Endothelial cell (in vitro differentiated cells): ENCODE results near the gene CPTP. TPM values are rescaled to one million over a fixed set of nuclear protein-coding genes. Genes with fewer than 3 reads are reported as not detected.

ENCODE experiments used
- DNase-seq: peaks from one replicate; pipeline ENCODE4 v3.0.0; 2021; ENCODE audit warnings: low spot score
- H3K27ac Mint-ChIP-seq: one replicate; pipeline ENCODE4 v1.8.0; 2021; ENCODE audit warnings: mixed read lengths, inconsistent platforms; ENCODE audit not compliant: unreplicated experiment
- H3K27me3 Mint-ChIP-seq: one replicate; pipeline ENCODE4 v1.8.0; 2021; ENCODE audit warnings: mild to moderate bottlenecking, moderate library complexity, mixed read lengths, inconsistent platforms; ENCODE audit not compliant: unreplicated experiment
- H3K36me3 Mint-ChIP-seq: one replicate; pipeline ENCODE4 v1.8.0; 2021; ENCODE audit warnings: mild to moderate bottlenecking, low read depth, mixed read lengths, inconsistent platforms; ENCODE audit not compliant: unreplicated experiment
- H3K4me1 Mint-ChIP-seq: one replicate; pipeline ENCODE4 v1.8.0; 2021; ENCODE audit warnings: mild to moderate bottlenecking, mixed read lengths, inconsistent platforms; ENCODE audit not compliant: unreplicated experiment
- H3K4me3 Mint-ChIP-seq: one replicate; pipeline ENCODE4 v1.8.0; 2021; ENCODE audit warnings: mild to moderate bottlenecking, mixed read lengths, inconsistent platforms; ENCODE audit not compliant: unreplicated experiment
- H3K9me3 Mint-ChIP-seq: one replicate; pipeline ENCODE4 v1.8.0; 2021; ENCODE audit warnings: mixed read lengths, inconsistent platforms; ENCODE audit not compliant: unreplicated experiment
- total RNA-seq: library from RNA; stranded (reverse); fragmentation: NEBNext Ultra II Directional; extraction: Animal tissue kit (Norgen Biotek cat#: 25700); gene quantifications from one replicate; pipeline ENCODE4 v1.2.1, GENCODE V29; 2021; ENCODE audit not compliant: unreplicated experiment
- TF ChIP-seq, protein P1 (sequence below): fragments of 200-600 bp; sonication (generic); IDR thresholded peaks from one replicate; pipeline ENCODE4 v1.5.0; 2021; ENCODE audit warnings: antibody characterized with exemption; ENCODE audit not compliant: unreplicated experiment

Gene CPTP
- total RNA-seq, 1 donor from 2014 or later = 26.0 TPM

DNA sequence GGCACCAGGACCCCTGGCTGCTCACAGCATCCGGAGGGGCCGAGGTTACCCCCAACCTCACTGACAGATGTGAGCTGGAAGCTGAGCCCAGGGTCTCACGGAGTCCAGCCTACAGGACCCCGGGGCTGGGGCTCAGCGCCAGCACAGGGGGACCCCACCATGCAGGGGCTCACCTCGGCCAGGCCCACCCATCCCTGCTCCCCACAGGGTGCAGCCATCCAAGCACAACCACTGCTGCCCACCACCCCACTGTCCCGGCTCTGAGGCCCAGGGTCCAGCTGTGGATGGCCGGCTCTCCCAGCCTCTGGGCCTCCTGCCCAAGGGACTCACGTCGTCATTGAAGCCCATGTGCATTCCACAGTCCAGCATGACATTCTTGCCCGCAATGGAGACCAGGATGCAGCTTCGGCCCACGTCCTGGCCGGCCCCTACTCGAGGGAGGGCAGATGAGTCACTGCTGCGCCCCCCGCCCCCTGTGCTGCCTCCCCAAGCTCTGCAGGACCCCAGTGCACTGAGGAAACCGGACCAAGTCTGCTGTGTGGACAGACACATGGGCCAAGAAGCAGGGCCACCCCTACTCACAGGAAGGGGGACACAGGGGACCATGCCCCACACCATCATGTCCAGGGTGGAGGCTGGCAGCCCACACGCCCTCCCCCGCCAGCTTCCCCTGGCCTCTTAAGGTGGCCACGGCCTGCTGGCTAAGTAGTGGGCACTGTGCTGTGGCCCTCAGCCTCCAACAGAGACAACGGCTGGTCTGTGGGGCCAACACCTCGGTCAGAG is 3.7 kb upstream of the CPTP start:
- Mint-ChIP-seq H3K4me1 (peaks cover 15% of the 10 kb centered on the region), H3K36me3 (peaks cover 14% of the 10 kb centered on the region), H3K27ac (no peak overlapping the region), H3K27me3 (peaks cover 8% of the 10 kb centered on the region), H3K4me3 (no peak overlapping the region), H3K9me3 (no peaks in the 10 kb centered on the region)
- TF ChIP-seq, protein P1, sequence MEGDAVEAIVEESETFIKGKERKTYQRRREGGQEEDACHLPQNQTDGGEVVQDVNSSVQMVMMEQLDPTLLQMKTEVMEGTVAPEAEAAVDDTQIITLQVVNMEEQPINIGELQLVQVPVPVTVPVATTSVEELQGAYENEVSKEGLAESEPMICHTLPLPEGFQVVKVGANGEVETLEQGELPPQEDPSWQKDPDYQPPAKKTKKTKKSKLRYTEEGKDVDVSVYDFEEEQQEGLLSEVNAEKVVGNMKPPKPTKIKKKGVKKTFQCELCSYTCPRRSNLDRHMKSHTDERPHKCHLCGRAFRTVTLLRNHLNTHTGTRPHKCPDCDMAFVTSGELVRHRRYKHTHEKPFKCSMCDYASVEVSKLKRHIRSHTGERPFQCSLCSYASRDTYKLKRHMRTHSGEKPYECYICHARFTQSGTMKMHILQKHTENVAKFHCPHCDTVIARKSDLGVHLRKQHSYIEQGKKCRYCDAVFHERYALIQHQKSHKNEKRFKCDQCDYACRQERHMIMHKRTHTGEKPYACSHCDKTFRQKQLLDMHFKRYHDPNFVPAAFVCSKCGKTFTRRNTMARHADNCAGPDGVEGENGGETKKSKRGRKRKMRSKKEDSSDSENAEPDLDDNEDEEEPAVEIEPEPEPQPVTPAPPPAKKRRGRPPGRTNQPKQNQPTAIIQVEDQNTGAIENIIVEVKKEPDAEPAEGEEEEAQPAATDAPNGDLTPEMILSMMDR = no peak
- no peak for DNase-seq

- Mint-ChIP-seq H3K4me3 (no peak overlapping the region), H3K9me3 (no peaks in the 10 kb centered on the region), H3K27me3 (peaks cover 12% of the 10 kb centered on the region), H3K4me1 (peaks cover 19% of the 10 kb centered on the region), H3K27ac (no peak overlapping the region), H3K36me3 (peaks cover 14% of the 10 kb centered on the region)
- no peak for DNase-seq
- TF ChIP-seq, protein P1 = no peak
These were observed 3.1 kb upstream of the CPTP start for GRCh38 chr1:1321477-1321876.

- H3K27ac Mint-ChIP-seq = no peak overlapping the region
- no peaks in the 10 kb centered on the region for H3K9me3 Mint-ChIP-seq
- H3K36me3 Mint-ChIP-seq = peaks cover 11% of the 10 kb centered on the region
- H3K4me3 Mint-ChIP-seq = peak overlapping the region; percentile 56
- peaks cover 12% of the 10 kb centered on the region for H3K27me3 Mint-ChIP-seq
- no peak for DNase-seq
- peaks cover 17% of the 10 kb centered on the region for H3K4me1 Mint-ChIP-seq
- TF ChIP-seq, protein P1 = no peak
These were observed 2.2 kb upstream of the CPTP start for GRCh38 chr1:1322418-1322817.

DNA sequence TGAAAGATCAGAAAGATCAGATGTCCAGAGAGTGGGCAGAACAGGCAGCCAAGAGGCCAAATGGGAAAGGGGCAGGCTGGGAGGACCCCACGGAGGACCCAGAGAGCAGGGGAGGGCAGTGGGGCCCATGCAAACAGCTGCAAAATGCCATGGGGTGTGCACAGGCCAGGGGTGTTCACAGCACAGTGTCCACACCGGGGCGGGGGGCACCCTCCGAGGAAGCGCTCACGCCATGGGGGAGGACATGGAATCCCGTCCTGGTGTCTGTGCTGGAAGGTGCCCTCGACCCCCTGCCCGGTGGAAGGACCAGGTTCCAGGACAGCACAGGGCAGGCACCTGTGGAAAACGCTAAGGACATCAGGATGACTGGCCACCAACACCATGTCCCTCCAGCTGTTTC is 1.6 kb upstream of the CPTP start:
- Mint-ChIP-seq H3K4me1 (peaks cover 16% of the 10 kb centered on the region), H3K4me3 (peak overlapping the region; percentile 94), H3K27me3 (peaks cover 12% of the 10 kb centered on the region), H3K9me3 (no peaks in the 10 kb centered on the region), H3K27ac (no peak overlapping the region), H3K36me3 (peaks cover 11% of the 10 kb centered on the region)
- TF ChIP-seq, protein P1 = no peak
- no peak for DNase-seq

- Mint-ChIP-seq H3K9me3 (no peaks in the 10 kb centered on the region), H3K27me3 (peaks cover 15% of the 10 kb centered on the region), H3K27ac (no peak overlapping the region), H3K4me1 (peaks cover 16% of the 10 kb centered on the region), H3K4me3 (peak overlapping the region; percentile 89), H3K36me3 (peaks cover 10% of the 10 kb centered on the region)
- no peak for DNase-seq
- TF ChIP-seq, protein P1 = no peak
These were observed 498 bp upstream of the CPTP start for GRCh38 chr1:1324084-1324523.
